ENCODE results near the gene KIF11.

KIF11 gene

DNA sequence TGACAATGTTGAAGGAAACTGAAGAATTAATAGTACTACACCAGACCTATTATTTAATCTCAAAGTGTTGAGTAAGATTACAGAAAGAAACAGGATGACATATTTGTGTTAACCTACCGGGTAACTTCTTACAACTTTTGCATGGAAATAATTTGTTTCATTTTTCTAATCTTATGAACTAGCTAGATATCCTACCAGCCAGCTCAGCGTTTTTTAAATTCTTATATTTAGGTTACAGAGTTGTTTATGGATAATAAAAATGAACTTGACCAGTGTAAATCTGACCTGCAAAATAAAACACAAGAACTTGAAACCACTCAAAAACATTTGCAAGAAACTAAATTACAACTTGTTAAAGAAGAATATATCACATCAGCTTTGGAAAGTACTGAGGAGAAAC, 37.0 kb downstream of the KIF11 start:
- Histone ChIP-seq H4K20me1 (ENCODE audit: insufficient read depth) (no peaks in the 10 kb centered on the region), H3K4me2 (no peak overlapping the region), H3K9ac (no peak overlapping the region), H3K27me3 (ENCODE audit: insufficient read depth, low read depth) (no peaks in the 10 kb centered on the region), H3K4me1 (ENCODE audit: low read depth, poor library complexity, severe bottlenecking) (no peaks in the 10 kb centered on the region), H3K36me3 (ENCODE audit: insufficient read depth) (peaks cover 13% of the 10 kb centered on the region; the same call in 1 of the 2 replicates), H3K4me3 (IDR thresholded peaks at IDR 0.05; ENCODE audit: insufficient read depth, low read depth, low read length) (no peak overlapping the region), H3K79me2 (ENCODE audit: insufficient read depth, low read depth) (no peaks in the 10 kb centered on the region), H2AFZ (ENCODE audit: low read depth) (no peak overlapping the region), H3K27ac (no peak overlapping the region)
- TF ChIP-seq, protein P1, sequence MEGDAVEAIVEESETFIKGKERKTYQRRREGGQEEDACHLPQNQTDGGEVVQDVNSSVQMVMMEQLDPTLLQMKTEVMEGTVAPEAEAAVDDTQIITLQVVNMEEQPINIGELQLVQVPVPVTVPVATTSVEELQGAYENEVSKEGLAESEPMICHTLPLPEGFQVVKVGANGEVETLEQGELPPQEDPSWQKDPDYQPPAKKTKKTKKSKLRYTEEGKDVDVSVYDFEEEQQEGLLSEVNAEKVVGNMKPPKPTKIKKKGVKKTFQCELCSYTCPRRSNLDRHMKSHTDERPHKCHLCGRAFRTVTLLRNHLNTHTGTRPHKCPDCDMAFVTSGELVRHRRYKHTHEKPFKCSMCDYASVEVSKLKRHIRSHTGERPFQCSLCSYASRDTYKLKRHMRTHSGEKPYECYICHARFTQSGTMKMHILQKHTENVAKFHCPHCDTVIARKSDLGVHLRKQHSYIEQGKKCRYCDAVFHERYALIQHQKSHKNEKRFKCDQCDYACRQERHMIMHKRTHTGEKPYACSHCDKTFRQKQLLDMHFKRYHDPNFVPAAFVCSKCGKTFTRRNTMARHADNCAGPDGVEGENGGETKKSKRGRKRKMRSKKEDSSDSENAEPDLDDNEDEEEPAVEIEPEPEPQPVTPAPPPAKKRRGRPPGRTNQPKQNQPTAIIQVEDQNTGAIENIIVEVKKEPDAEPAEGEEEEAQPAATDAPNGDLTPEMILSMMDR (conservative IDR thresholded peaks at IDR 0.05; ENCODE audit: low read depth, low read length): no peak

DNA sequence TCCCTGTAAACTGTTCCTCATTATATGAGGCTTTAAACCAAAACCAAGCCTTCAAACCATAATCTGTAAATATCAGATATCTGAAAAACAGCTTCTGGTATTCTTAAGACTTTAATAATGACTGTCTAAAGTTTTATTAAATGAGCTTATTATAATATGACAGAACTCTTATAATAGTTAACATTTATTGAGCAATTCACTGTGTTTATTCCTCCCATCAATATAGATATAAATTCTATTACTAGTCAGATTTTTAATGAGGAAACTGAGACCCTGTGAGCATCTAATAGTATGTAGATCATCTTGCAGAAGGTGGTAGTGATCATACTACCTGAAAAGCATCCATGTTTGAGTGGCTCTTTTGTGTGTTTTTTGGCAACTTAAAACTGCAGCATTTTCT, 45.1 kb downstream of the KIF11 start:
- no peak overlapping the region for H3K4me2 ChIP-seq
- no peak overlapping the region for H3K4me3 ChIP-seq (IDR thresholded peaks at IDR 0.05; ENCODE audit: insufficient read depth, low read depth, low read length)
- H3K79me2 ChIP-seq (ENCODE audit: insufficient read depth, low read depth): no peaks in the 10 kb centered on the region
- peaks cover 5% of the 10 kb centered on the region for H3K4me1 ChIP-seq (ENCODE audit: low read depth, poor library complexity, severe bottlenecking)
- H3K36me3 ChIP-seq (ENCODE audit: insufficient read depth): 0 out of 2 replicates have a peak, but pooled peaks cover 6% of the 10 kb centered on the region
- no peak overlapping the region for H3K9ac ChIP-seq
- H3K27me3 ChIP-seq (ENCODE audit: insufficient read depth, low read depth): no peaks in the 10 kb centered on the region
- H3K27ac ChIP-seq: no peak overlapping the region
- H4K20me1 ChIP-seq (ENCODE audit: insufficient read depth): no peaks in the 10 kb centered on the region; the same call in 1 of the 2 replicates
- H2AFZ ChIP-seq (ENCODE audit: low read depth): no peak overlapping the region
- TF ChIP-seq, protein P1 (conservative IDR thresholded peaks at IDR 0.05; ENCODE audit: low read depth, low read length): no peak

DNA sequence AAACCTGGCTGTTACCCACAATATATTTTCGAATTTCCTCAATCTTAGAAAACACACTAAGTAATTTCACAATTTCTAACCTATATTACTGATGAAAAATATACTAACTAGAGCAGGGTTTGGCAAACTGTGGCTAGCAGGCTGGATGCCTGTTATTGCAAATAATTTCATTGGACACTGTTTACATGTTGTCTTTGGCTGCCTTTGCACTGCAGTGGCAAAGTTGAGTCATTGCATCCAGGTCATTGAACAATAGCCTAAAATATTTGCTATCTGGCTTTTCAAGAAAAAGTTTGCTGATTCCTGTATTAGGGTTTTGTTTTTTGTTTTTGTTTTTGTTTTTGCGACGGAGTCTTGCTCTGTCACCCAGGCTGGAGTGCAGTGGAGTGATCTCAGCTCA, 47.2 kb downstream of the KIF11 start:
- Histone ChIP-seq H3K27ac (no peak overlapping the region), H3K9ac (no peak overlapping the region), H3K4me3 (IDR thresholded peaks at IDR 0.05; ENCODE audit: insufficient read depth, low read depth, low read length) (no peak overlapping the region), H4K20me1 (ENCODE audit: insufficient read depth) (no peaks in the 10 kb centered on the region; the same call in 1 of the 2 replicates), H3K4me1 (ENCODE audit: low read depth, poor library complexity, severe bottlenecking) (peaks cover 22% of the 10 kb centered on the region), H2AFZ (ENCODE audit: low read depth) (no peak overlapping the region), H3K27me3 (ENCODE audit: insufficient read depth, low read depth) (no peaks in the 10 kb centered on the region), H3K36me3 (ENCODE audit: insufficient read depth) (0 out of 2 replicates have a peak, but pooled peaks cover 3% of the 10 kb centered on the region), H3K4me2 (no peak overlapping the region), H3K79me2 (ENCODE audit: insufficient read depth, low read depth) (no peaks in the 10 kb centered on the region)
- TF ChIP-seq, protein P1 (conservative IDR thresholded peaks at IDR 0.05; ENCODE audit: low read depth, low read length): no peak

DNA sequence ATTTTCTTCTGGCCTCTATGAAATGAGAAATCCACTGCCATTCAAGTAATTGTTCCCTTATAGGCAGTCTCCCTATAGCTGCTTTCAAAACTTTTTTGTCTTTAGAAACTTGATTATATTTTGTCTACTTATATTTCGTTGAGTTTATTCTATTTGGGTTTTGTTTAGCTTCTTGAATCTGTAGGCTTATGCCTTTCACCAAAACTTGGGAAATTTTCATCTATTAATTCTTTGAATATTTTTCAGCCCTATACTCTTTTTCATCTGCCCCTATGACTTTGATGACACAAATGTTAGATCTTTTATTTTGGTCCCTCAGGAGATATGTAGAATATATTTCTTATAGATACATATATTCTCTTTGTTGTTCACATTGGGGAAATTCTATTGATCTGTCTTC, 48.6 kb downstream of the KIF11 start:
- H4K20me1 ChIP-seq (ENCODE audit: insufficient read depth): no peaks in the 10 kb centered on the region; the same call in 1 of the 2 replicates
- 0 out of 2 replicates have a peak, but pooled peaks cover 3% of the 10 kb centered on the region for H3K36me3 ChIP-seq (ENCODE audit: insufficient read depth)
- H3K4me1 ChIP-seq (ENCODE audit: low read depth, poor library complexity, severe bottlenecking): peaks cover 22% of the 10 kb centered on the region
- no peak overlapping the region for H2AFZ ChIP-seq (ENCODE audit: low read depth)
- H3K9ac ChIP-seq: no peak overlapping the region
- no peaks in the 10 kb centered on the region for H3K79me2 ChIP-seq (ENCODE audit: insufficient read depth, low read depth)
- TF ChIP-seq, protein P1 (conservative IDR thresholded peaks at IDR 0.05; ENCODE audit: low read depth, low read length): no peak
- H3K4me2 ChIP-seq: no peak overlapping the region
- no peak overlapping the region for H3K27ac ChIP-seq
- H3K27me3 ChIP-seq (ENCODE audit: insufficient read depth, low read depth): no peaks in the 10 kb centered on the region
- H3K4me3 ChIP-seq (IDR thresholded peaks at IDR 0.05; ENCODE audit: insufficient read depth, low read depth, low read length): no peak overlapping the region

All from KMS-11 (cell line).